H9 (cell line): ENCODE results near the gene BCAS3. TPM values are rescaled to one million over a fixed set of nuclear protein-coding genes. Genes with fewer than 3 reads are reported as not detected.

Experiments used
- DNase-seq: peaks from one replicate; pipeline ENCODE4 v3.0.0-alpha.2; 2017
- H2AFZ ChIP-seq: one replicate; pipeline ENCODE4 v1.6.1; 2013; ENCODE audit warnings: mild to moderate bottlenecking, low read length, control low read depth, moderate library complexity
- H2AK5ac ChIP-seq: 2 replicates; pipeline ENCODE4 v1.6.1; 2013; ENCODE audit warnings: low read length, control low read depth, mixed read lengths; ENCODE audit not compliant: insufficient read length
- H2BK120ac ChIP-seq: one replicate; pipeline ENCODE4 v1.6.1; 2013; ENCODE audit warnings: low read depth, mild to moderate bottlenecking, low read length, control low read depth, inconsistent platforms; ENCODE audit not compliant: poor library complexity, severe bottlenecking
- H2BK12ac ChIP-seq: 2 replicates; pipeline ENCODE4 v1.6.1; 2013; ENCODE audit warnings: low read length, control low read depth, mixed read lengths, low read depth; ENCODE audit not compliant: insufficient read length
- H2BK15ac ChIP-seq: 2 replicates; pipeline ENCODE4 v1.6.1; 2013; ENCODE audit warnings: low read depth, low read length, control low read depth
- H2BK20ac ChIP-seq: one replicate; pipeline ENCODE4 v1.6.1; 2013; ENCODE audit warnings: low read depth, mild to moderate bottlenecking, low read length, control low read depth, inconsistent platforms; ENCODE audit not compliant: poor library complexity, severe bottlenecking
- H2BK5ac ChIP-seq: 2 replicates; pipeline ENCODE4 v1.6.1; 2013; ENCODE audit warnings: low read length, control low read depth, mixed read lengths; ENCODE audit not compliant: insufficient read length
- H3K14ac ChIP-seq: 2 replicates; pipeline ENCODE4 v1.6.1; 2013; ENCODE audit warnings: low read length, control low read depth; ENCODE audit not compliant: insufficient read depth
- H3K18ac ChIP-seq: 2 replicates; pipeline ENCODE4 v1.6.1; 2013; ENCODE audit warnings: low read depth, mild to moderate bottlenecking, mixed read lengths, low read length, control low read depth; ENCODE audit not compliant: insufficient read length
- H3K23ac ChIP-seq: 2 replicates; pipeline ENCODE4 v1.6.1; 2013; ENCODE audit warnings: low read length, control low read depth, mixed read lengths, low read depth; ENCODE audit not compliant: insufficient read length
- H3K23me2 ChIP-seq: 2 replicates; pipeline ENCODE4 v1.6.1; 2013; ENCODE audit warnings: low read depth, mild to moderate bottlenecking, mixed read lengths, low read length, control low read depth; ENCODE audit not compliant: insufficient read length, poor library complexity, severe bottlenecking
- H3K27ac ChIP-seq: 2 replicates; pipeline ENCODE4 v1.5.1; 2013; ENCODE audit warnings: low read length, control low read depth, mixed read lengths, low read depth; ENCODE audit not compliant: insufficient read length
- H3K27me3 ChIP-seq: 2 replicates; pipeline ENCODE4 v1.6.1; 2013; ENCODE audit warnings: low read length, control low read depth, inconsistent platforms; ENCODE audit not compliant: insufficient read depth
- H3K4ac ChIP-seq: 2 replicates; pipeline ENCODE4 v1.6.1; 2013; ENCODE audit warnings: low read depth, mild to moderate bottlenecking, control low read depth, inconsistent platforms, low read length, moderate library complexity
- H3K4me1 ChIP-seq: 2 replicates; pipeline ENCODE4 v1.6.1; 2013; ENCODE audit warnings: low read length, control low read depth, inconsistent platforms; ENCODE audit not compliant: insufficient read depth
- H3K4me2 ChIP-seq: 2 replicates; pipeline ENCODE4 v1.6.1; 2013; ENCODE audit warnings: low read length, control low read depth, mixed read lengths; ENCODE audit not compliant: insufficient read length, insufficient read depth
- H3K56ac ChIP-seq: 2 replicates; pipeline ENCODE4 v1.6.1; 2013; ENCODE audit warnings: low read depth, mild to moderate bottlenecking, mixed read lengths, low read length, control low read depth; ENCODE audit not compliant: insufficient read length
- H3K79me1 ChIP-seq: 2 replicates; pipeline ENCODE4 v1.6.1; 2013; ENCODE audit warnings: low read depth, mild to moderate bottlenecking, moderate library complexity, low read length, control low read depth, inconsistent platforms; ENCODE audit not compliant: insufficient read depth, poor library complexity, severe bottlenecking
- H3K79me2 ChIP-seq: 2 replicates; pipeline ENCODE4 v1.6.1; 2013; ENCODE audit warnings: low read length, control low read depth, inconsistent platforms; ENCODE audit not compliant: insufficient read depth
- H3K9ac ChIP-seq: 2 replicates; pipeline ENCODE4 v1.6.1; 2013; ENCODE audit warnings: low read length, control low read depth, mixed read lengths; ENCODE audit not compliant: insufficient read length; ENCODE audit errors: extremely low read depth
- H3K9me3 ChIP-seq: one replicate; pipeline ENCODE4 v1.6.1; 2013; ENCODE audit warnings: low read depth, low read length, inconsistent platforms; ENCODE audit not compliant: control insufficient read depth
- H3T11ph ChIP-seq: one replicate; pipeline ENCODE4 v1.6.1; 2013; ENCODE audit warnings: mild to moderate bottlenecking, low read length, control low read depth, inconsistent platforms
- H4K20me1 ChIP-seq: one replicate; pipeline ENCODE4 v1.6.1; 2013; ENCODE audit not compliant: control insufficient read depth, insufficient read length, insufficient read depth
- H4K5ac ChIP-seq: 2 replicates; pipeline ENCODE4 v1.6.1; 2013; ENCODE audit warnings: low read depth, mild to moderate bottlenecking, mixed read lengths, low read length, control low read depth; ENCODE audit not compliant: insufficient read length
- H4K8ac ChIP-seq: replicated peaks from 2 replicates; pipeline ENCODE4 v1.6.1; 2013; ENCODE audit warnings: low read length, control low read depth, mixed read lengths, low read depth; ENCODE audit not compliant: insufficient read length
- H4K91ac ChIP-seq: 2 replicates; pipeline ENCODE4 v1.6.1; 2013; ENCODE audit warnings: low read depth, mild to moderate bottlenecking, moderate library complexity, mixed read lengths, low read length, control low read depth; ENCODE audit not compliant: insufficient read length
- H3K27ac Mint-ChIP-seq, 3 experiments: 2 replicates in 2 of 3; 3 replicates in 1 of 3; pipeline ENCODE4 v1.8.0; 2020 to 2021; ENCODE audit warnings: mixed read lengths in 3 of 3, mild to moderate bottlenecking in 1 of 3, moderate library complexity in 1 of 3
- H3K27me3 Mint-ChIP-seq: 2 replicates; pipeline ENCODE4 v1.8.0; 2021; ENCODE audit warnings: low read depth, mild to moderate bottlenecking, moderate library complexity, mixed read lengths
- H3K36me3 Mint-ChIP-seq, 3 experiments: 2 replicates in 2 of 3; 3 replicates in 1 of 3; pipeline ENCODE4 v1.8.0; 2020 to 2021; ENCODE audit warnings: low read depth in 3 of 3, mixed read lengths in 3 of 3; ENCODE audit not compliant: insufficient read depth in 1 of 3
- H3K4me1 Mint-ChIP-seq, 2 experiments: 2 replicates each; pipeline ENCODE4 v1.8.0; 2020; ENCODE audit warnings: mixed read lengths in 2 of 2
- H3K4me3 Mint-ChIP-seq, 2 experiments: 2 replicates in 1 of 2; 3 replicates in 1 of 2; pipeline ENCODE4 v1.8.0; 2020 to 2021; ENCODE audit warnings: mild to moderate bottlenecking in 2 of 2, mixed read lengths in 2 of 2, moderate library complexity in 1 of 2
- H3K9me3 Mint-ChIP-seq, 2 experiments: 2 replicates in 1 of 2; 3 replicates in 1 of 2; pipeline ENCODE4 v1.8.0; 2020; ENCODE audit warnings: mild to moderate bottlenecking in 2 of 2, mixed read lengths in 2 of 2, moderate library complexity in 1 of 2
- CTCF ChIP-seq: fragments of 200-600 bp; sonication (generic); conservative IDR thresholded peaks from 3 replicates; pipeline ENCODE4 v1.8.0; 2021; ENCODE audit warnings: antibody characterized with exemption, mild to moderate bottlenecking
- WGBS: extraction: QIAGEN DNeasy Blood & Tissue Kit; methylation state at CpG from one replicate; pipeline ENCODE4 v1.1.7; 2013; ENCODE audit warnings: missing lambda C conversion rate, low lambda C conversion rate, mixed read lengths; ENCODE audit not compliant: insufficient read length; ENCODE audit errors: extremely low coverage; 5-methylcytosine and 5-hydroxymethylcytosine counted together
- total RNA-seq: library from RNA; stranded (reverse); gene quantifications from 2 replicates; pipeline ENCODE4 v1.2.1, GENCODE V29; 2021

Gene BCAS3
- total RNA-seq, 1 experiment from 2014 or later = 22.4 TPM

GRCh38 chr17:60920107-60920506 is 242.5 kb downstream of the BCAS3 start:
- peaks cover 7 to 12% (median 9%) of the 10 kb centered on the region in 3 experiments for H3K36me3 Mint-ChIP-seq
- no peaks in the 10 kb centered on the region for H3K27me3 ChIP-seq
- H4K8ac ChIP-seq = no peak overlapping the region

More at GRCh38 chr17:60920107-60920506, 242.5 kb downstream of the BCAS3 start:
- Histone ChIP-seq H2AFZ (no peak overlapping the region), H4K91ac (no peak overlapping the region), H3K23me2 (no peaks in the 10 kb centered on the region), H3K4ac (no peak overlapping the region), H3K14ac (no peak overlapping the region), H3K56ac (no peak overlapping the region), H3K9me3 (no peaks in the 10 kb centered on the region), H3T11ph (no peak overlapping the region), H3K79me1 (no peaks in the 10 kb centered on the region), H2AK5ac (no peak overlapping the region), H2BK5ac (no peak overlapping the region), H2BK12ac (no peak overlapping the region), H4K20me1 (no peaks in the 10 kb centered on the region), H2BK120ac (no peak overlapping the region), H3K4me2 (no peak overlapping the region), H3K18ac (no peak overlapping the region), H2BK15ac (no peak overlapping the region), H3K27ac (no peak overlapping the region), H3K79me2 (no peaks in the 10 kb centered on the region), H4K5ac (no peak overlapping the region), H3K9ac (no peak overlapping the region), H2BK20ac (no peak overlapping the region), H3K4me1 (no peaks in the 10 kb centered on the region), H3K23ac (no peak overlapping the region)
- Mint-ChIP-seq H3K9me3 (peaks cover 9 to 10% of the 10 kb centered on the region in 2 experiments), H3K27ac (no peak overlapping the region), H3K4me3 (no peak overlapping the region), H3K4me1 (no peaks in the 10 kb centered on the region), H3K27me3 (no peaks in the 10 kb centered on the region)
- no CpG with 5 or more reads among the region's 2 CpGs for WGBS
- no peak for TF ChIP-seq CTCF
- no peak for DNase-seq
